Measurements from ENCODE around the gene FEM1A. TPM values are rescaled to one million over a fixed set of nuclear protein-coding genes. Genes with fewer than 3 reads are reported as not detected.
A peak's percentile ranks its signal among the peaks of the same experiment; 100 is the strongest.

Gene FEM1A
- total and polyA plus RNA-seq, 2 of the 8 experiments (the other 6 are each of a cell fraction or from before 2014, with no cell fraction given) = 6.7 to 16.1 TPM

DNA sequence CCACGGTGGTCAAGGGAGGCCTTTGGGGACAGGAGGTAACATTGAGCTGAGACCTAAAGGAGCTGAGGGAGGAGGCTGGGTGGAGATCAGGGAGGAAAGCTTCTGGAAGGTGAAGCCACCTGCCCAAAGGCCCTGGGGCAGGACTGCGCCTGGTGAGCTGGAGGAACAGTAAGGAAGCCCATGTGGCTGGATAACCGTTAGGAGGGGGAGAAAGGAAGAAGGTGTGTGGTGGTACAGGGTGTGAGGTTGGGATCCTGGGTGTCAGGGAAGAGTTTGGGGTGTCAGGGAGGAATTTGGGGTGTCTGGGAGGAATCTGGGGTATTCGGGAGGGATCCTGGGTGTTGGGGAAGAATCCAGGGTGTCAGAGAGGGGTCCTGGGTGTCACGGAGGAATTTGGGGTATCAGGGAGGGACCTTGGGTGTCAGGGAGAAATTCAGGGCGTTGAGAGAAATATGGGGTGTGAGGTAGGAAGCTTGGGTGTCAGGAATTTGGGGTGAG lies 39.3 kb downstream of the FEM1A start:
- H4K5ac ChIP-seq (ENCODE audit: insufficient read length, low read depth, low read length) = no peak overlapping the region
- H4K20me1 ChIP-seq (replicated peaks in 1 of 2; ENCODE audit: control insufficient read depth in 1 of 2, insufficient read depth in 2 of 2, low read length in 2 of 2) = no peaks in the 10 kb centered on the region
- no peaks in the 10 kb centered on the region for H3K36me3 ChIP-seq (ENCODE audit: control insufficient read depth in 2 of 4, insufficient read depth in 4 of 4, low read length in 3 of 4)
- no peak overlapping the region for H3K4ac ChIP-seq (replicated peaks; ENCODE audit: insufficient read length, low read depth, low read length)
- no peak overlapping the region for H2AFZ ChIP-seq (ENCODE audit: low read length)
- no peak overlapping the region for H3K27ac ChIP-seq (ENCODE audit: low read depth, low read length)
- no peaks in the 10 kb centered on the region for H3K79me1 ChIP-seq (ENCODE audit: low read depth, low read length)
- peaks cover 0 to 16% (median 12%) of the 10 kb centered on the region in 4 experiments; a peak in 6 of 7 replicates for H3K27me3 ChIP-seq (replicated peaks in 1 of 4; ENCODE audit: control insufficient read depth in 3 of 4, extremely low read depth in 1 of 4, insufficient read depth in 3 of 4, low read length in 3 of 4)
- H3K9ac ChIP-seq (replicated peaks in 1 of 4; ENCODE audit: extremely low read depth in 1 of 4, low read depth in 3 of 4, low read length in 3 of 4) = no peak overlapping the region
- ChIA-PET POLR2A (ENCODE audit: partially characterized antibody) (interaction anchor here (1.0 kb wide), 1 partner anchor 34 kb away, joined by 3 read pairs; no protein-coding TSS in a partner anchor), CTCF (ENCODE audit: partially characterized antibody) (interaction anchor here (0.6 to 1.6 kb wide), 5 partner anchors 21 to 830 kb away, joined by 3 to 5 read pairs (median 3); no protein-coding TSS in a partner anchor)
- no peaks in the 10 kb centered on the region for H3K9me3 ChIP-seq (ENCODE audit: insufficient read depth in 2 of 2, low read depth in 1 of 2, low read length in 1 of 2)
- H3K4me1 ChIP-seq (replicated peaks in 1 of 4; ENCODE audit: control insufficient read depth in 3 of 4, insufficient read depth in 4 of 4, low read length in 3 of 4) = no peaks in the 10 kb centered on the region
- no peak for DNase-seq (ENCODE audit: low read depth in 1 of 2, low spot score in 2 of 2)
- peak overlapping the region in 1 of 4 experiments; percentile 93; a peak in 2 of 8 replicates for H3K4me3 ChIP-seq (ENCODE audit: extremely low read depth in 1 of 4, insufficient read depth in 2 of 4, low read depth in 3 of 4, low read length in 4 of 4)
- H3K23me2 ChIP-seq (ENCODE audit: low read depth, low read length) = no peaks in the 10 kb centered on the region
- WGBS, 2 experiments (ENCODE audit: extremely low coverage in 1 of 2, insufficient coverage in 1 of 2, insufficient read length in 1 of 2, insufficient replicate concordance in 2 of 2, low coverage in 1 of 2, low lambda C conversion rate in 2 of 2, missing lambda C conversion rate in 1 of 2) = 87% methylated on average over 6 of the region's 6 CpGs; no CpG with 5 or more reads in 1 of the 2 experiments
- H3K56ac ChIP-seq (replicated peaks; ENCODE audit: insufficient read length, low read depth, low read length) = no peak overlapping the region
- no peak overlapping the region for H3K14ac ChIP-seq (ENCODE audit: insufficient read length)
- FAIRE-seq = no peak
- H2BK12ac ChIP-seq (ENCODE audit: low read depth, low read length) = 0 out of 2 replicates have a peak overlapping the region, but pooled peaks have one; percentile 39
- H4K8ac ChIP-seq (ENCODE audit: extremely low read depth, insufficient read depth, low read length) = no peak overlapping the region
- no peak overlapping the region for H3K23ac ChIP-seq (ENCODE audit: insufficient read length)
- H2BK15ac ChIP-seq (ENCODE audit: low read length) = peak overlapping the region; percentile 92; the same call in 1 of the 2 replicates
- H3K79me2 ChIP-seq (ENCODE audit: control insufficient read depth in 1 of 2, insufficient read depth in 2 of 2, low read length in 2 of 2) = no peaks in the 10 kb centered on the region
- H2AK5ac ChIP-seq (ENCODE audit: low read depth, low read length) = no peak overlapping the region
- no peak overlapping the region for H3K18ac ChIP-seq (ENCODE audit: extremely low read depth, low read length)
- peak; percentile 30 for TF ChIP-seq RNF2 (IDR thresholded peaks at IDR 0.05; ENCODE audit: borderline replicate concordance, low read depth, low read length, missing control alignments, poor library complexity, severe bottlenecking)
- TF ChIP-seq SAP30 (IDR thresholded peaks at IDR 0.05; ENCODE audit: insufficient read depth, insufficient replicate concordance, low read length) = no peak
- H2BK120ac ChIP-seq (replicated peaks; ENCODE audit: low read depth, low read length) = no peak overlapping the region
- no peak overlapping the region for H4K91ac ChIP-seq (replicated peaks; ENCODE audit: insufficient read length, low read length)
- H2BK5ac ChIP-seq (ENCODE audit: low read depth, low read length) = no peak overlapping the region; the same call in 1 of the 2 replicates
- no peak overlapping the region for H2BK20ac ChIP-seq (ENCODE audit: low read length)
- peak overlapping the region; percentile 58 to 98; a peak in 3 of 4 replicates for H3K4me2 ChIP-seq (ENCODE audit: insufficient read depth in 1 of 2, low read depth in 2 of 2, low read length in 2 of 2)

Data from H1 (cell line).